Neural cell (in vitro differentiated cells): Measurements from ENCODE around the gene HEATR5A. TPM values are rescaled to one million over a fixed set of nuclear protein-coding genes. Genes with fewer than 3 reads are reported as not detected.
A peak's percentile ranks its signal among the peaks of the same experiment; 100 is the strongest.

Source experiments
- H2AFZ ChIP-seq: fragments of 200-600, 300-800 bp; sonication (generic), shearing (Covaris generic); 2 replicates; pipeline ENCODE4 v1.6.0; 2014; ENCODE audit warnings: low read depth, mild to moderate bottlenecking, antibody characterized with exemption, low read length, moderate library complexity
- H3F3A ChIP-seq: fragments of 200-600 bp; shearing (Covaris generic); 2 replicates; pipeline ENCODE4 v1.6.1; 2016; ENCODE audit warnings: mild to moderate bottlenecking, moderate library complexity, mixed read lengths, antibody characterized with exemption, low read length; ENCODE audit not compliant: insufficient read depth, poor library complexity, severe bottlenecking
- H3K27ac ChIP-seq: fragments of 200-600, 300-800 bp; sonication (generic), shearing (Covaris generic); 2 replicates; pipeline ENCODE4 v1.5.1; 2014; ENCODE audit warnings: mild to moderate bottlenecking, low read length, moderate library complexity
- H3K27me3 ChIP-seq: fragments of 300-800, 200-600 bp; sonication (generic), shearing (Covaris generic); 2 replicates; pipeline ENCODE4 v1.6.0; 2014; ENCODE audit warnings: mild to moderate bottlenecking, low read depth, low read length, moderate library complexity; ENCODE audit not compliant: insufficient read depth
- H3K36me3 ChIP-seq: fragments of 300-800, 200-600 bp; sonication (generic), shearing (Covaris generic); 2 replicates; pipeline ENCODE4 v1.5.1; 2014; ENCODE audit warnings: mild to moderate bottlenecking, antibody characterized with exemption, low read length, moderate library complexity; ENCODE audit not compliant: insufficient read depth
- H3K4me2 ChIP-seq: fragments of 300-800, 200-600 bp; sonication (generic), shearing (Covaris generic); 2 replicates; pipeline ENCODE4 v1.6.0; 2014; ENCODE audit warnings: mild to moderate bottlenecking, low read length
- H3K4me3 ChIP-seq: fragments of 300-800, 200-600 bp; sonication (generic), shearing (Covaris generic); 2 replicates; pipeline ENCODE4 v1.5.1; 2014; ENCODE audit warnings: mild to moderate bottlenecking, low read length, moderate library complexity
- H3K79me2 ChIP-seq: fragments of 200-600 bp; shearing (Covaris generic); replicated peaks from 2 replicates; pipeline ENCODE4 v1.6.0; 2014; ENCODE audit warnings: mild to moderate bottlenecking, low read length, moderate library complexity; ENCODE audit not compliant: insufficient read depth
- H3K9ac ChIP-seq: fragments of 300-800, 200-600 bp; sonication (generic), shearing (Covaris generic); 2 replicates; pipeline ENCODE4 v1.6.1; 2016; ENCODE audit warnings: mild to moderate bottlenecking, low read length, mixed read lengths
- H3K9me2 ChIP-seq: fragments of 200-600 bp; shearing (Covaris generic); 2 replicates; pipeline ENCODE4 v1.6.1; 2016; ENCODE audit warnings: mild to moderate bottlenecking, low read length, mixed read lengths; ENCODE audit not compliant: insufficient read depth
- H3K9me3 ChIP-seq: fragments of 200-600, 300-800 bp; sonication (generic), shearing (Covaris generic); 2 replicates; pipeline ENCODE4 v1.6.1; 2016; ENCODE audit warnings: mild to moderate bottlenecking, mixed run types, low read length, moderate library complexity, mixed read lengths
- H4K20me1 ChIP-seq: fragments of 200-600 bp; shearing (Covaris generic); 2 replicates; pipeline ENCODE4 v1.6.1; 2016; ENCODE audit warnings: mild to moderate bottlenecking, mixed run types; ENCODE audit not compliant: insufficient read depth
- EP300 ChIP-seq: fragments of 450-650 bp; conservative IDR thresholded peaks from 2 replicates; pipeline ENCODE4 v1.6.1; 2014; ENCODE audit warnings: antibody characterized with exemption, mild to moderate bottlenecking, moderate library complexity; ENCODE audit not compliant: poor library complexity, severe bottlenecking
- EZH2 ChIP-seq: fragments of 200-600, 300-800 bp; shearing (Covaris generic), sonication (generic); IDR thresholded peaks from 2 replicates; pipeline ENCODE4 v1.6.1; 2014; ENCODE audit warnings: antibody characterized with exemption, low read length, borderline replicate concordance, mild to moderate bottlenecking; ENCODE audit not compliant: insufficient read depth, poor library complexity, severe bottlenecking
- MXI1 ChIP-seq: fragments of 450-650 bp; conservative IDR thresholded peaks from 2 replicates; pipeline ENCODE4 v1.6.1; 2014; ENCODE audit warnings: antibody characterized with exemption, mild to moderate bottlenecking; ENCODE audit not compliant: poor library complexity, severe bottlenecking
- POLR2AphosphoS5 ChIP-seq: IDR thresholded peaks from 2 replicates; pipeline ENCODE4 v1.6.1; 2012
- RAD21 ChIP-seq: fragments of 450-650 bp; conservative IDR thresholded peaks from 2 replicates; pipeline ENCODE4 v1.6.1; 2014; ENCODE audit warnings: antibody characterized with exemption, mild to moderate bottlenecking, moderate library complexity
- SMC3 ChIP-seq: fragments of 450-650 bp; conservative IDR thresholded peaks from 2 replicates; pipeline ENCODE4 v1.6.1; 2014; ENCODE audit warnings: antibody characterized with exemption, mild to moderate bottlenecking, moderate library complexity; ENCODE audit not compliant: poor library complexity
- TAF1 ChIP-seq: IDR thresholded peaks from 2 replicates; pipeline ENCODE4 v1.6.1; 2012; ENCODE audit warnings: low read depth
- polyA minus RNA-seq: library from RNA; depleted of rRNA, polyadenylated mRNA; stranded (reverse); fragments of >200 nt; gene quantifications from 2 replicates; pipeline ENCODE4 v1.2.3, GENCODE V29; 2014
- polyA plus RNA-seq: library from polyadenylated mRNA; depleted of rRNA; stranded (reverse); fragments of >200 nt; gene quantifications from 2 replicates; pipeline ENCODE4 v1.2.3, GENCODE V29; 2014
- TF ChIP-seq, protein P1 (sequence below): IDR thresholded peaks from 2 replicates; pipeline ENCODE4 v1.6.1; 2012; ENCODE audit warnings: borderline replicate concordance
- TF ChIP-seq, protein P2 (sequence below): fragments of 450-650 bp; IDR thresholded peaks from 2 replicates; pipeline ENCODE4 v1.5.1; 2014; ENCODE audit warnings: antibody characterized with exemption, mild to moderate bottlenecking, moderate library complexity; ENCODE audit not compliant: poor library complexity, severe bottlenecking

The HEATR5A gene
- polyA plus RNA-seq, result 2.1 and 5.2 TPM in 2 replicates
- polyA minus RNA-seq, result 8.3 and 9.6 TPM in 2 replicates

DNA sequence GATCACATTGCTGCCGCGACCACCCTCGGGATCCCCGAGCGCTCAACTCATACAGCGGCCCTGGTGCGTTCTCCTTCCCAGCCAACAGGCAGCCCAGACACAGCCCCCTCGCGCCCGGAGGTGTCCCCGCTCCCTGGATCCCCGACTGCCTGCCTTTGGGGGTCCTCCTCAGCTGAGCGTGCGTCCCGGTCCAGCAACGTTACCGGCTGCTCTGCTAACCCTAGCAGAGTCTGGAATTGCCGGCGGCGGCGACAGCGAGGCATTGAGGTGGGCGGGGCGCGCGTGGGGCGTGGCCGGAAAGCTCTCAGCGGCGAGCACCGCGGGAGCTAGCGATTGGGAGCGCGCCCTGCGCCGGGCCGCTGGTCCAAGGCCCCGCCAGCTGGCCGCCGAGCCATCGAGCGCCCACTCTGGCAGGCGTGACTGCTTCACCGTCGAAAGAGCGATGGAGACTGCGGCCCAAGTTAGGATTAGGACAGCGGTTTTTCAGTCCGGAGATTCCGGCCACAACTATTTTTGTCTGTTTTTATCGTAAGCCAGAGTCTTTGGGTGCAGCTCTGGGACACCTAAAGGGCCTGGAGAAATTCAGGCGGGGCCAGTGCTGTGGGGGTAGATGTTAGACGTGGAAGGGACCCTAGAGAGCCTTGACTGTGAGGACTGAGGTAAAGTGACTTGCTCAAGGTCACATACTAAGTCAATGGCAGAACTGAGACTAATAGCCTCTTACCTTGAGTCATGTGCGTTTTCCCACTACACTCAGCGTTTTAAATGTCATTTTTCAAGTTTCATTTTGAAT is at the start of gene HEATR5A:
Gene HEATR5A, minus strand, starts transcription at position 232 of the 793 bp plus-strand sequence. CDS start 17,575 bp downstream, outside the sequence.
- TF ChIP-seq, protein P1, sequence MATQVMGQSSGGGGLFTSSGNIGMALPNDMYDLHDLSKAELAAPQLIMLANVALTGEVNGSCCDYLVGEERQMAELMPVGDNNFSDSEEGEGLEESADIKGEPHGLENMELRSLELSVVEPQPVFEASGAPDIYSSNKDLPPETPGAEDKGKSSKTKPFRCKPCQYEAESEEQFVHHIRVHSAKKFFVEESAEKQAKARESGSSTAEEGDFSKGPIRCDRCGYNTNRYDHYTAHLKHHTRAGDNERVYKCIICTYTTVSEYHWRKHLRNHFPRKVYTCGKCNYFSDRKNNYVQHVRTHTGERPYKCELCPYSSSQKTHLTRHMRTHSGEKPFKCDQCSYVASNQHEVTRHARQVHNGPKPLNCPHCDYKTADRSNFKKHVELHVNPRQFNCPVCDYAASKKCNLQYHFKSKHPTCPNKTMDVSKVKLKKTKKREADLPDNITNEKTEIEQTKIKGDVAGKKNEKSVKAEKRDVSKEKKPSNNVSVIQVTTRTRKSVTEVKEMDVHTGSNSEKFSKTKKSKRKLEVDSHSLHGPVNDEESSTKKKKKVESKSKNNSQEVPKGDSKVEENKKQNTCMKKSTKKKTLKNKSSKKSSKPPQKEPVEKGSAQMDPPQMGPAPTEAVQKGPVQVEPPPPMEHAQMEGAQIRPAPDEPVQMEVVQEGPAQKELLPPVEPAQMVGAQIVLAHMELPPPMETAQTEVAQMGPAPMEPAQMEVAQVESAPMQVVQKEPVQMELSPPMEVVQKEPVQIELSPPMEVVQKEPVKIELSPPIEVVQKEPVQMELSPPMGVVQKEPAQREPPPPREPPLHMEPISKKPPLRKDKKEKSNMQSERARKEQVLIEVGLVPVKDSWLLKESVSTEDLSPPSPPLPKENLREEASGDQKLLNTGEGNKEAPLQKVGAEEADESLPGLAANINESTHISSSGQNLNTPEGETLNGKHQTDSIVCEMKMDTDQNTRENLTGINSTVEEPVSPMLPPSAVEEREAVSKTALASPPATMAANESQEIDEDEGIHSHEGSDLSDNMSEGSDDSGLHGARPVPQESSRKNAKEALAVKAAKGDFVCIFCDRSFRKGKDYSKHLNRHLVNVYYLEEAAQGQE, result peak; percentile 54
- TF ChIP-seq TAF1, result no peak
- TF ChIP-seq MXI1, result peak; percentile 85
- TF ChIP-seq RAD21, result no peak
- TF ChIP-seq POLR2AphosphoS5, result peak; percentile 63
- TF ChIP-seq EZH2, result no peak
- peak; percentile 54 for TF ChIP-seq SMC3
- peak; percentile 66 for TF ChIP-seq EP300
- TF ChIP-seq, protein P2, sequence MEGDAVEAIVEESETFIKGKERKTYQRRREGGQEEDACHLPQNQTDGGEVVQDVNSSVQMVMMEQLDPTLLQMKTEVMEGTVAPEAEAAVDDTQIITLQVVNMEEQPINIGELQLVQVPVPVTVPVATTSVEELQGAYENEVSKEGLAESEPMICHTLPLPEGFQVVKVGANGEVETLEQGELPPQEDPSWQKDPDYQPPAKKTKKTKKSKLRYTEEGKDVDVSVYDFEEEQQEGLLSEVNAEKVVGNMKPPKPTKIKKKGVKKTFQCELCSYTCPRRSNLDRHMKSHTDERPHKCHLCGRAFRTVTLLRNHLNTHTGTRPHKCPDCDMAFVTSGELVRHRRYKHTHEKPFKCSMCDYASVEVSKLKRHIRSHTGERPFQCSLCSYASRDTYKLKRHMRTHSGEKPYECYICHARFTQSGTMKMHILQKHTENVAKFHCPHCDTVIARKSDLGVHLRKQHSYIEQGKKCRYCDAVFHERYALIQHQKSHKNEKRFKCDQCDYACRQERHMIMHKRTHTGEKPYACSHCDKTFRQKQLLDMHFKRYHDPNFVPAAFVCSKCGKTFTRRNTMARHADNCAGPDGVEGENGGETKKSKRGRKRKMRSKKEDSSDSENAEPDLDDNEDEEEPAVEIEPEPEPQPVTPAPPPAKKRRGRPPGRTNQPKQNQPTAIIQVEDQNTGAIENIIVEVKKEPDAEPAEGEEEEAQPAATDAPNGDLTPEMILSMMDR, result peak; percentile 73
- Histone ChIP-seq H3K4me2 (peak within 1 kb of the TSS; percentile 52), H3K9me2 (no peaks in the 10 kb centered on the region), H3K9ac (peak within 1 kb of the TSS; percentile 56), H2AFZ (peak within 1 kb of the TSS; percentile 80), H3K36me3 (no peaks in the 10 kb centered on the region), H4K20me1 (no peaks in the 10 kb centered on the region), H3K27me3 (no peaks in the 10 kb centered on the region), H3F3A (no peaks in the 10 kb centered on the region), H3K4me3 (peak within 1 kb of the TSS; percentile 91), H3K27ac (no peak within 1 kb of the TSS), H3K9me3 (no peaks in the 10 kb centered on the region), H3K79me2 (peaks cover 2% of the 10 kb centered on the region)

DNA sequence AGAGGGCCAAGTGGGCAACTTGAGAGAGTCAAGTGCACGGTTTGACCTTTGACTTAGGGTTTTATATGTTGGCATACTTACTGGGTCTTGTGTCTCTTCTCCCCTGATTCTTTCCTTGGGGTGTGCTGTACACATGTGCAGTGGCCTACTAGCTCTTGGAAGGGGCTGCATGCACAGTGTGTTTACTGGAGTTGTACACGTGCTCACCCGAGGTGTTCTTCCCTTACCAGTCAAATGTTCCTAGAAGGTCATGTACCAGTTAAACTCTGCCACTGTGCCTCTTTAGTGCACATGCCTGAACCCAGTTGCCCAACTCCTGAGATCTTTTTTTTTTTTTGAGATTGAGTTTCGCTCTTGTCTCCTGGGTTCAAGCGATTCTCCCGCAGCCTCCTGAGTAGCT is 46.2 kb upstream of the HEATR5A start:
- Histone ChIP-seq H3K4me3 (no peak overlapping the region), H3K9me3 (no peaks in the 10 kb centered on the region), H2AFZ (no peak overlapping the region), H4K20me1 (no peaks in the 10 kb centered on the region), H3K36me3 (no peaks in the 10 kb centered on the region), H3K9ac (no peak overlapping the region), H3K79me2 (no peaks in the 10 kb centered on the region), H3K27ac (no peak overlapping the region), H3F3A (no peaks in the 10 kb centered on the region), H3K9me2 (no peaks in the 10 kb centered on the region), H3K27me3 (no peaks in the 10 kb centered on the region), H3K4me2 (no peak overlapping the region)
- no peak for TF ChIP-seq EP300
- TF ChIP-seq EZH2, result no peak
- no peak for TF ChIP-seq RAD21
- no peak for TF ChIP-seq TAF1
- TF ChIP-seq MXI1, result no peak
- TF ChIP-seq SMC3, result no peak
- no peak for TF ChIP-seq POLR2AphosphoS5
- TF ChIP-seq, protein P1, result no peak
- TF ChIP-seq, protein P2, result no peak
